HG03139 (cell line): ENCODE results near the gene PRTN3.
"Not testable (repeated sequence)": the region's sequence is repeated elsewhere in the genome, so short reads cannot be mapped to it uniquely, and the experiment has no call there.

Source experiments
- ATAC-seq: cut with Tn5 transposase; IDR thresholded peaks from one replicate; pipeline ENCODE4 v1.9.1; 2021; ENCODE audit not compliant: unreplicated experiment

The PRTN3 gene

GRCh38 chr19:862581-863314 is 21.9 kb downstream of the PRTN3 start:
- ATAC-seq: no peak

GRCh38 chr19:863315-863620 is 22.5 kb downstream of the PRTN3 start:
- ATAC-seq: no peak

GRCh38 chr19:866769-867300 is 26.0 kb downstream of the PRTN3 start:
- ATAC-seq: no peak

GRCh38 chr19:867301-867793 is 26.5 kb downstream of the PRTN3 start:
- ATAC-seq: no peak

- no peak for ATAC-seq
These were observed 27.2 kb downstream of the PRTN3 start for GRCh38 chr19:867855-868457.

GRCh38 chr19:868458-869244 is 27.9 kb downstream of the PRTN3 start:
- no peak for ATAC-seq

- no peak for ATAC-seq
These were observed 28.7 kb downstream of the PRTN3 start for GRCh38 chr19:869245-870177.

- no peak for ATAC-seq
These were observed 29.5 kb downstream of the PRTN3 start for GRCh38 chr19:870314-870713.

GRCh38 chr19:870963-871401 is 30.2 kb downstream of the PRTN3 start:
- no peak for ATAC-seq

GRCh38 chr19:871446-872265 is 30.9 kb downstream of the PRTN3 start:
- no peak for ATAC-seq

- ATAC-seq: no peak
These were observed 31.6 kb downstream of the PRTN3 start for GRCh38 chr19:872266-872951.

- ATAC-seq: no peak
These were observed 32.3 kb downstream of the PRTN3 start for GRCh38 chr19:873084-873483.

GRCh38 chr19:873561-874041 is 32.8 kb downstream of the PRTN3 start:
- no peak for ATAC-seq

- no peak for ATAC-seq
These were observed 34.6 kb downstream of the PRTN3 start for GRCh38 chr19:875265-875879.

GRCh38 chr19:876089-876488 is 35.3 kb downstream of the PRTN3 start:
- no peak for ATAC-seq

GRCh38 chr19:876780-877314 is 36.0 kb downstream of the PRTN3 start:
- ATAC-seq: no peak

- ATAC-seq: not testable (repeated sequence)
These were observed 37.3 kb downstream of the PRTN3 start for GRCh38 chr19:877992-878660.
